HG03045 (cell line): Measurements from ENCODE around the gene CCKAR.

Source experiments
- ATAC-seq: cut with Tn5 transposase; IDR thresholded peaks from one replicate; pipeline ENCODE4 v1.9.1; 2021; ENCODE audit warnings: mild to moderate bottlenecking, moderate library complexity; ENCODE audit not compliant: unreplicated experiment

Gene CCKAR

DNA sequence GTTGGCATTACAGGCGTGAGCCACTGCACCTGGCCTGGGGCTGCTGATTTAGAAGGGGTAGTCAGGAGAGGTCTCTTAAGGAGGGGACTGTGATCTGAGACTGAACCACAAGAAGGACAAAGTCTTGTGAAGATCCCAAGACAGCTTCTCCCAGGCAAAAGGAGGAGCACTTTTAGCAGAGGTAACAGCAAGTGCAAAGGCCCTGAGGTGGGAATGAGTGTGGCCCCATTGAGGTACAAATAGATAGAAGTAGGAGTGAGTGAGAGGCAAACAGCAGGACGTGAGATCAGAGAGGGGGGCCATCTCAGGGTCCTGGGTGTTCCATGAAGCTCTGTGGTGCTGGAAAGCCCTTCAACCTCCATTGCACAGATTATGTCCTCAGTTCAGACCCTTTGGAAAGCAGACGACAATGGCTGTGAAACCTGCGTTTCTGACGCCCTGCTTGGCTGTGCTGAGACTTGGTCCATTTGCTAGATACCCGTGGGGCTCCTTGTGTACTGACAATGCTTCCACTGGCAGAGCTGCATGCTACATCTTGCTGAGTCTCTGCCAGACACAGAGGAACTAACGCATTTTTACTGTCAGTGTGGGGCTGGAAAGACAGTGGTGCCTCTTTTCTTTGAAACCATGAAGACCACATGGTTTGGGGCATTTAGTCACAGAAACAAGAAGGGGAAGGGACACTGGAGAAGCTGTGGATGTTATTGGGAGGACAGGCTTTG lies 1.3 kb upstream of the CCKAR start:
- ATAC-seq: no peak

DNA sequence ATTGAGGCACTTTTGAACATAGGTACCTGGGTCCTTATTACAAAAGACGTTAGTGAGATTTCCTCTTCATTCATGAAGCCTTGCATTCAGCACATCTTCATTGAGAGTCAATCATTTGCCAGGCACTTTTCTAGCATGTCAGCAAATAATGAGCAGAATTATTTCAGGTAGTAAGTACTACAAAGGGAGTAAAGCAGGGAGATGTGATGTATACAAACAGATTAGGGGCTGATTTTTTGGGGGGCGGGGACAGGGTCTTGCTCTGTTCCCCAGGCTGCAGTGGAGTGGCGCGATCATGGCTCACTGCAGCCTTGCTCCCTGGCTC lies 638 bp upstream of the CCKAR start:
- ATAC-seq: no peak

DNA sequence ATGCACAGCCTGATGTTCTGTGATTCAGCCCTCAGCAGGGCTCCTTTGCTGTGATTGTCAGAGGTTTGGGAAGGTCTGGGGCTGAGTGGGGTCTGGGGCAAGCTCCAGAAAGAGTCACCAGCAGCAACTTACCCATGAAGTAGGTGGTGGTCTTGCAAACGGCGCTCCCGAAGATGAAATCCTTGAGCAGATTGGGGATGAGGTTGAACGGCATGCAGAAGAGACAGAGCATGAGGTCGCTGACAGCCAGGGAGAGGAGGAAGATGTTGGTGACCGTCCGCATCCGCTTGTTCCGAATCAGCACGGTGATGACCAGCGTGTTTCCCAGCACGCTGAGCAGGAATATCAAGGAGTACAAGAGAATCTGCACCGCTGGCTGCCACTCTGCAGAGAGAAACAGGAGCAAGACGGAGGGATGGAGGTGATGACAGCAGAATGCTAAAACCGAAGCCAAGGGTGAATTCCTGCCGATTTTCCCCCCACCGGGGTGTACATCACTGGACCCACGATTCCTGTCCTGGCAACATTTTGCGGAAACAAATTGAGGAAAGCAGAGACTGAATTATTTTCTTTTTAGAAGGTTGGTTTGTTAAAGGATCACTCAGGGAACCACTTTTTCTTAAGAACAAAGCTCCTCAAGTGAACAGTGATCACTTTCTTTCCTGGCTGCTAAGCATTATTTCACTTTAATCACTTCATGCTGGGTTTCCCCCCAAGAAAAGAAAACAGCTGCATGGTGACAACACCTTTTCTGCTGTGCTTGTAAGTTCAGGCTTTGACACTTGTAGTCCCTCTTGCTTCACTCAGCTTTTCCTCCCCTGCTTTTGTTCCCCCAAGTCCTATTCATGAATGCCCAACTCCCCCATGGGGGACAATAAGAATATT lies 941 bp downstream of the CCKAR start:
- no peak for ATAC-seq

DNA sequence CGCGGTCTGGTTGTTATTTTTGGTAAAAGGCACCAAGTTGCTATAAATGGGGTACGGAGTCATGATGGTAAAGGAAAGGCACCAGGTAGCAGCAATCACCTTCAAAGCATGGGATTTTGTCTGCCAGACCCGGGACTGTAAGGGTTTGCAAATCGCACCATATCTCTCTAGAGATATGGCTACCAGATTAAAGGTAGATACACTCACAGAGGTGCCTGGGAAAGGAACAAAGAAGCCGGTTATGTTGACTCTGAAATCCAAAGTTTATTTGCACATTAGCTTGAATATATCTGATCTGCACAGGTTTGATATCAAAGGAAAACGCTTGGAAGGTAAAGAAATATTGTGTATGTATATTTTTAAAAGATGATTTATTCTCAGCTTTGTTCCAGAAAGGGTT lies 4.6 kb downstream of the CCKAR start:
- ATAC-seq: no peak

DNA sequence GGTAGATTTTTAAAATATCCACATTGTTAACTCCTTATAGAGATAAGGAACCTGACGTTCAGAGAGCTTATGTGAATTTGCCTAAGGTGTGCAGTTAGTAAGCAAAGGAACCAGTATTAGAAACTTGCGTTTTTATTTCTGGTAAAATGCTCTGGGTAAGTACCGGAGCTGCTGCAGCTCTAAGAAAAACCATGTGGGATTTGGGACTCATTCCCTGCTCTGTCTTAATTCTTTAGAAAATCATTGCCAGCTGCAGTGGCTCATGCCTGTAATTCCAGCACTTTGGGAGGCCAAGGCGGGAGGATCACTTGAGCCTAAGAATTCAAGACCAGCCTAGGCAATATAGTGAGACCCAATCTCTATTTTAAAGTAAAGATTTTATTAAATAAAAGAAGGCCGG lies 5.8 kb downstream of the CCKAR start:
- no peak for ATAC-seq

DNA sequence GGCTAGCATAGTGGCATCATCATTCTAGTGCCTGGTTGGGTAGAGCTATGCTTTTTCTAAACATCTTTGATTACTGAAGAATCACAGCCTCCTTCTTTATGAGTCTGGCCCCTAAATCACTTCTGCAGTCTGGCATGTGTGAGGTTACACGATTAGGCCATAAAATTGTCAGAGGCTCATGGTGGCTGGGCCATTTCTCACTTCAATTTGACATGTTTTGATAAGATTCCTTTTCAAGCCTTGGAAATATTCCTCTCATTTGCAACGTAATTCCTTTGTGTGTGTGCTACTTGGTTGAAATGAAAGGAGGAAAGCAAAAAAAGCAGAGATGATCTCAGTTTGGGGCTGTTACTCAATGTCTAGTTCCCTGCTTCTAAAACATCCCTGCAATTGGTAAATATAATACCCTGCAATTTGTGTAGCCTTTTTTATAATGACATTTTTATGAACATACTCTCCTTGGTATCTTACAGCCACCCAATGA lies 6.2 kb downstream of the CCKAR start:
- no peak for ATAC-seq

DNA sequence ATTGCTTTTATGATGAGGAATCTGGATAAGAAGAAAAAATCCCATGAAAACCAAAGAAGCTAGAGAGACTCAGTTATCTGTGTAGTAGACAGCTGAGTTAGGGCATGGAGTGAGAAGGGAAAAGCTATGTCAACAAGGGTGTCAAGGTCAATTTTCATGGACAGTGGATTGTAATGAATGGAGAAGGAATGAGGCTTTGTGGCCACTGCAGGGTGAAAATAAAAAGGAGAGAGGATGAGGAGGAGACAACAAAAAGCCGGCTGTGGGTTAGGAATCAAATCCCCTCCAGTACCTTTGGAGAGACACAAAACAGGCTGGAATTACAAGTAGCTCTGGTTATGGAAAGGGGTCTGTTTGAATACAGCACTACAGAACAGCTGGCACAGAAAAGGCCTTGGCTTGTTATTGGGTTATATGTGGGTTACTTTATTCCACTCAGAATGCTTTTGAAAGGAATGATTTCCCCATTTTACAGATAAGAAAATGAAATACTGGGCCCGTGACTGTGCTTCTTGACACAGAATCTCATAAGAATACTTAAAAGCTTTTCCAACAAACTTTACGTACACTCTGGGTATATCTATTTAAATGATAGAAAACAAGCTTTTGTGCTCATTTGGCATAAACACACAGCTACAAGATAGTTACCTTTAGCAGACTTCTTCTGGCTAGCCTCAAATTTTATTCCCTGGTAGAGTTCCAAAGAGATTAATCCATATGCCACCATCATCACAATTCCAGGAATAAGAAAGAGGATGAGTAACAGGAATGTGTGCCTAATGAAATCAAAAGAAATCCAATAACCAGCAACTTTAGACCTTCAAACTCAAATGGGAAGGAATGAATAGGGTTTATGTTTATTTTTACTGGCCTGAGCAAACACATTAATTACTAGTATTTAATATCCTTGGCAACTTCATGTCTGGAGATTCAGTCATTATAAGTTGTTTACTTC lies 7.5 kb downstream of the CCKAR start:
- no peak for ATAC-seq

DNA sequence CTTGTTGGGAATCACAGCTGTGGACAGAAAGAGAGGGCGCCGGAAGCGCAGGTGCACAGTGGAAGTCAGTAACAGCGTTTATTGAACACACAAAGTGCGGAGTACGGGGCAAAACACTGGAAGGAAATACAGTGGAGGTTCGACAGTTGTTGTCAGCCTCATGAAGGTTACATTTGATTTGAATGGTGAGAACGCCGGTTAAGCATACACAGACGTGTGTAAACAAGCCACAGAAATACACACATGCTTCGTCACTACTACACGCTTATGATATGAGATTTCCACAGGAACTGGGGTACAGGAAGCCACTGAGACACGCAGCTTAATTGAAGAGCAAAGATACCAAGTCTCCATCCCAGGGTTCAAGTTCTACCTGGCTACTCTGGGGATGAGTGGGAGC lies 12.0 kb downstream of the CCKAR start:
- ATAC-seq: no peak

DNA sequence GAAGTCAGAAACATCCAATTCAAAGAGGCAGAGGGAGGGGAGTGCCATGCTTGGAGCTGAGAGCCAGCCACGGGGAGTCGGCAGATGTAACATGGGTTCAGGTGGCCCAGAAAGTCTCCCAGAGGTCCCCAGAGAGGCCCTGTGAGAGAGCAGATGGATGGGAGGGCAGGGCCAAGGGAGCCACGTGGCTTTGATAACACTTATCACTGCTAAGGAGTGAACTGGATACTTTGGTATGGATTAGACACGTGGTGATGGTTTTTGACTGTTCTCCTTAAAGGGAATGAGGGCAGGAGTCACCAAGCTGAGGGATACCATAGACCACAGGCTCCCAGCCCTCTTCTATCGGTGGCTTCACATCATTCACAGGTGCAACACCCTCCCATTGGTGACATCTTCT lies 13.7 kb downstream of the CCKAR start:
- ATAC-seq: no peak

DNA sequence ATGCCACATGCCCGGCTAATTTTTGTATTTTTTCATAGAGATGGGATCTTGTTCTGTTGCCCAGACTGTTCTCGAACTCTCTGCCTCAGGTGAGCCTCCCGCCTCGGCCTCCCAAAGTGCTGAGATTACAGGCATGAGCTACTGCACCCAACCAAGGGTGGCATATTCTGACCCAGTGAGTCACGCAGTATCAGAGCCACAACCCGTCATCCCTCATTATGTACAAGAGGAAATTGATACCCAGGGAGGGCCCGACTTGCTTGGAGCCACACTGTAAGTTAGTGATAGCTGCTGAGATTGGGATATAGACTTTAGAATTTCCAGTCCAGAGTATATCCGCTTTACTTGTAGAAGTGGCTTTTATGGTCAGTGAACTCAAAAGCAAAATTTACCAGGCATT lies 14.6 kb downstream of the CCKAR start:
- ATAC-seq: no peak

DNA sequence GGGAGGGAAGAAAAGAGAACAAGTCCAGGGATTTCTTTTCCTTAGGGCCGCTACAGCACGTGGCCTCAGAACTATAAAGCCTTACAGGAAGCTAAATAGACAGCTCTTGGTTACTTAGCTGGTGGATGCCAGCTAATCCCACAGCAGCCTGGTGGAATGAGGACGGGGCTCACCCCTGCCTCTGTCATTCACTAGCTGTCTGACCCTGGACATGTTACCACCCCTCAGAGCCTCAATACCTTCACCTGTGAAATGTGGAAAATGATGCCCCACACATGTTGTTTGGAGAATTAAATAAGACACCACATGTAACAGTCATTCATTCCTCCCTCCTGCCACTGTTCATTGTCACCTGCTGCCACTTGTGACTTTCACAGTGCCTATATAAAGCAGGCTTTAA lies 15.7 kb downstream of the CCKAR start:
- ATAC-seq: no peak

DNA sequence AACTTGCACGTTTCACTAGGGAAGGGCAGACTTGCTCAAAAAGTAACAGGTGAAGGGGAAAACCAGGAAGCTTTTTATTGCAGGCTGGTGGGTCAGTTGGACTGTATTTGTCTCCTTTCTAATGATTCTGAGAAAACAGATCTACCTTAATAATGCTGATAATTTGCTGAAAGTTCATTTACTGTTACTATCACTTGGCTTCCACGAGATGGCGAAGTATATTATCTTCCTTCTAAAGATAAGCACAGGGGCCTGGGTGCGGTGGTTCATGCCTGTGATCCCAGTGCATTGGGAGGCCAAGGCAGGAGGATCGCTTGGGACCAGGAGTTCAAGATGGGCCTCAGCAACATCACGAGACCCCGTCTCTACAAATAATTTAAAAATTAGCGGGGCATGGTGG lies 16.4 kb downstream of the CCKAR start:
- no peak for ATAC-seq

DNA sequence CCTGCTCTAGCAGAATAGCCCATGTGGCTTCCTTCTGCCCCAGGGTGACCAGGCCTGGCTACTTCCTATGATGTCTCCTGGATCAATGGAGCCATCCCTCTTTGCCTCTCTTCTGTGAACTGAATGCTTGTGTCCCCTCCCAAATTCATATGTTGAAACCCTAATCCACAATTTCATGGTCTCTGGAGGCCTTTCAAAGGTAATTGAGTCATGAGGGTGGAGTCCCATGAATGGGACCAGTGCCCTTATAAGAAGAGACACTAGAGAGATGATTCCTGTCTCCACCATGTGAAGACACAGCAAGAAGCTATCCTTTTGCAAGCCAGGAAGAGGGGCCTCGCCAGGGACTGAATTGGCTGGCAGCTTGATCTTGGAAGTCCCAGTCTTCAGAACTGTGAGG lies 18.4 kb downstream of the CCKAR start:
- no peak for ATAC-seq

DNA sequence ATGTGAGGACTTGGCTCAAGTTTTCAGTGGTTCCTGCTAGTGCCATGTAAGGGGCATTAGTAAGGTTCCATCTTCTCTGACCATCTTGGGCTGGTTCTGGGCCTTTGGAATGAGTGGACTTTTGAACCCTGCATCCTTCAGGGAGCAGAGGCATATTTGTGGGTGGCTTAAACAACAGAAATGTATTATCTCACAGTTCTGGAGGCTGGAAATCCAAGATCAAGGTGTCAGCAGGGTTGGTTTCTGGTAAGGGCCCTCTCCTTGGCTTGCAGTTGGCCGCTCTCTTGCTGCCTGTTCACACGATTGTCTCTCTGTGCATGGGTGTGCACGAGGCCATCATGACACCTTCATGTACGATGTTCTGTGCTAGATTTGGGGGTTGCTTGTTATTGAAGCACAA lies 21.3 kb downstream of the CCKAR start:
- ATAC-seq: no peak

DNA sequence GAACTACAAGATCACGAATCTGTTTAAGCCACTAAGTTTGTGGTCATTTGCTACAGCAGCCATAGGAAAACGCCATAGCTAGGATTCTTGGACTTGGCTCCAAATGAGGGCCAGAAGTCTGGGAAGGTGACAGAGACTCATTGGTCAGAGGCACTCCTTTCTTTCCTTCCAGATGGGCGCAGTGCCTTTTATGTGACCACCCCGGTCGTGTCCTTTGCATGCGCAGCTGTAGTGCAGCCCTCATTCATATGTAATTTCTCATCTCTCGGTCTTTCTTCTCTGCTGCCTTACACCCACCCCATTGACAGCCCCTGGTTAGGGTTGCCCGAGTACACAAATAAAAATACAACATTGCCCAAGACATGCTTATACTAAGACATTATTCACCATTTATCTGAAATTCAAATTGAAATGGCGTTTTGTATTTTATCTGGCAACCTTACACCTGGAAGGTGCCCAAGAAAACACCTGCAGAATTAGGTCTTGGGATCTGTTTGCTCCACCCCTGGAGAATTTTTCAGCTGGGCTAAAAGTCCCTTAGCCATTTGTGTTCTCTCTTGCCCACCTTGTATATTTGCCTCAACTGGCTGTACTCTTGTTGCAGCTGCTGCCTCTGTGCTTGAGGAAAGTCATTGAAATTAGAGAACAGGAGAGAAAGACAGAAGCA lies 21.9 kb downstream of the CCKAR start:
- no peak for ATAC-seq

DNA sequence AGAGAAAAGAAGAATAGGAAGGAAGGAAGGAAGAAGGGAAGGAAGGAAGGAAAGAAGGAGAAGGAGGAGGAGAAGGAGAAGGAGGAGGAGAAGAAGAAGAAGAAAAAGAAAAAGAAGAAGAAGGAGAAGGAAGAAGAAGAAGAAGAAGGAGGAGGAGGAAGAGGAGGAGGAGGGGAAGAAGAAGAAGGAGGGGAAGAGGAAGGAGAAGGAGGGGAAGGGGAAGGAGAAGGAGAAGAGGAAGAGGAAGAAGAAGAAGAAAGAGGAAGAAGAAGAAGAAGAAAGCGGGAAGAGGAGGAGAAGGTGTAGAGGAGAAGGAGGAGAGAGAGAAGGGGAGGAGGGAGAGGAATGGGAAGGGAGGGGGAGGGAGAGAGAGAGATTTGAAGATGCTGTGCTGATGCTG lies 22.6 kb downstream of the CCKAR start:
- no peak for ATAC-seq

DNA sequence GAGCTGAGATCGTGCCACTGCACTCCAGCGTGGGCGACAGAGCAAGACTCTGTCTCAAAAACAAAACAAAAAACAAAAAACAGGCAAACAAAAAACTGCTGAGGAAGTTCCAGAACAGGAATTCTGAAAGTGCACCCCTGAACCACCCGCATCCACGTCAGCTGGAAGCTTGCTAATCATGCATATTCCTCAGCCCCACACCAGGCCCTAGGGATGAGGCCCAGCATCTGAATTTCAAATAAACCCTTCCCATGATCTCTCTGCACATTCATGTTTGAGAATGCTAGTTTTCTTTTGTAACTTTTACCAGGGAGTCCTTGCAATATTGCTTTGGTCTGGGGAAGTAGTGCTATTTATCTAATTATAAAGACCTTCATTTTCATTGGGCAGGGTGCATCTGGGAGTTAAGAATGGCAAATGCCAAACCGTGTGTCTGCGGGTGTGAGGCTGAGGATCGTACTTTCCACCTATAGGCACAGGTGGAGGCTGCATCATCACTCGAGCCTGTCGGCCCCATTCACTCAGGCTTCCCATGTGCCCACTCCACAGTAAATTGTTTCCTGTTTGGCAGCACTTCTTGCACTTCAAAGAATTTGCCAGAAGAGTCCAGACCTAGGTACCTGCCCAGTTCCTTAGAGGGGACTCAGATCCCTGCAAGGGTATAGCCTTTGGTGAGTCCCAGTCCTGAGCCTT lies 23.6 kb downstream of the CCKAR start:
- ATAC-seq: no peak

DNA sequence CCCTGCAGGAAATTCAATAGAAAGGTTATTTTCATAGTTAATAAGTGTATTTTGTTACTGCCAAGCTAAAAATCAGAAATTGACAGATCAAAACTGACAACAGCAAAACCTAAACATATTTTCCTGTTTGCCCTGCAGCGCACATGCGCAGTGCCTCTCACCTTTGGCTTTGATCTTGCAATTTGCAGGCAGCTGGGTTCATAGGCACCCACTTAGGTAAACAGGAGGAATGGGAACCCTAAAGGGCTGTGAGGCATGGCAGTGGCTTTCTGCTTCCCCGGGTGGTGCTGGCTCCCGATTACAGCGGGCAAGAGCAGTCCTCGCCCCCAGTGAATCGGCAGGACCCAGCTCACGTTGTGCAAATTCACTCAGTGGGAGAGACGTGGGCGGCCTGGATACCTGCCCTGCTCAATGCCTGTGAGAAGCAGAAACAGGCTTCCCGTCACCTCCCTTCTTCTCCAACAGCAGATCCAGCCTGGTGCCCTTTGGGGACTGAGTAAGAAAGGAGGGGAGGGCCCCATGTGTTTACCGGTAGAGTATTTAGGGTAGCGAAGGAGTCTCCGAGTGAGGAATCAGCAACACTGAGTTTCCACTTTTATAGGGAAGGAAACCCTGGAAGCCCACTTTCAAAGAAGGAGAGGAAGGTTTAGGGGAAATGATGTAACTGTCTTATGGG lies 25.7 kb downstream of the CCKAR start:
- no peak for ATAC-seq

DNA sequence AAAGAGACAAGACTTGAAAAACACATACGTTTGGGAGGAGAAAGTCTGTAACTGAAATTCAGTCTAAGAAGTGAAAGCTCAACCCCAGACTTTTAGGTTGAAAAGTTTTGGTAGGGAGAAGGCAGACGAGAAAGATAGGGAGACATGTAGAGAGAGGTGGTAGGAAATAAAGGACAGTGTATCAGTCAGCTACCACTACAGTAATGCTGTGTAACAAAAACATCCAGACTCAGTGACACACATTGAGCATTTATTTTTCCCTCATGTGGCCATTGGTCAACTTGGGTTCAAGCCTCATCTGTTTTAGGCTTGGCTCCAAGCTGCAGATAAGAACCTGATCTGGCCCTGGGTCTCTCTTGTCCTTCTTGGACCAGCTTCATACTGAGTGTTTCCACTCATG lies 26.9 kb downstream of the CCKAR start:
- no peak for ATAC-seq

DNA sequence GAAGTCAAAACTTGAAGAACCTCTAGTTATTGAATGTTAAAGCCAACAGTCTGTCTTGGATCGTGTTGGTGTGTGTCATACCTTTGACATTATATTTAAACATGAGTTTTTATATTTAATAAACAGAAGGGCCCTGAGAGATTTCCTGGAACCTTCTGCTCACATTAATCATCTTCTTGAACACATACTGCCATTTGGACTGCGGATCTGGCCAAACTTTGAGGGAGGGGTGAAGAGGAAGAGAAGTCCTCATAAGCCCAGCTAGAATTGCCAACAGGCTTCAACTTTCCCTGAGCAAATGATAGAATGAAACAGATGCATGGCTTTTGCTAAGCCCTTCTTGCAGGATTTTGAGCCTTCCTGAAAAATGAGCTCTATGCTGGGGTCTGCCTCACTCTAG lies 27.4 kb downstream of the CCKAR start:
- no peak for ATAC-seq
